Transverse colon (tissue), 4 donors: ENCODE results near the gene MT1B. TPM values are rescaled to one million over a fixed set of nuclear protein-coding genes. Genes with fewer than 3 reads are reported as not detected.

ENCODE experiments used
- DNase-seq: peaks from one replicate; pipeline ENCODE4 v3.0.0-alpha.2; 2019
- H3K27ac ChIP-seq, 4 donors: fragments of 200-600 bp; sonication (generic); 2 replicates each; pipeline ENCODE4 v1.5.1; 2016 to 2018; ENCODE audit warnings: inconsistent platforms in 4 of 4
- H3K27me3 ChIP-seq: fragments of 200-600 bp; sonication (generic); 2 replicates; pipeline ENCODE4 v1.5.1; 2017; ENCODE audit warnings: inconsistent platforms
- H3K36me3 ChIP-seq, 4 donors: fragments of 200-600 bp; sonication (generic); 2 replicates each; pipeline ENCODE4 v1.5.1; 2017 to 2019; ENCODE audit warnings: inconsistent platforms in 4 of 4
- H3K4me1 ChIP-seq, 4 donors: fragments of 200-600 bp; sonication (generic); 2 replicates each; pipeline ENCODE4 v1.5.1; 2017 to 2020; ENCODE audit warnings: inconsistent platforms in 4 of 4
- H3K4me3 ChIP-seq, 4 donors: fragments of 200-600 bp; sonication (generic); 1 replicate in 1 of 4; 2 replicates in 3 of 4; pipeline versions ENCODE4 v1.5.1 to v1.6.1; 2017 to 2019; ENCODE audit warnings: inconsistent platforms in 4 of 4
- H3K9me3 ChIP-seq, 2 donors: fragments of 200-600 bp; sonication (generic); 2 replicates each; pipeline ENCODE4 v1.5.1; 2017 to 2019; ENCODE audit warnings: inconsistent platforms in 2 of 2
- EP300 ChIP-seq: sonication (generic); formaldehyde crosslinking; IDR thresholded peaks from one replicate; pipeline ENCODE4 v1.6.1; 2017; ENCODE audit warnings: antibody characterized with exemption, low read depth
- POLR2A ChIP-seq: fragments of 450-650 bp; IDR thresholded peaks from one replicate; pipeline ENCODE4 v1.6.1; 2016; ENCODE audit warnings: antibody characterized with exemption, mild to moderate bottlenecking, moderate library complexity
- POLR2AphosphoS5 ChIP-seq, 3 donors: sonication (generic); formaldehyde crosslinking; IDR thresholded peaks; one replicate each; pipeline ENCODE4 v1.6.1; 2016; ENCODE audit warnings: antibody characterized with exemption in 3 of 3
- WGBS, 2 donors: methylation state at CpG; one replicate each; pipeline ENCODE4 v1.1.5; 2018; ENCODE audit warnings: low coverage in 1 of 2; 5-methylcytosine and 5-hydroxymethylcytosine counted together
- in situ Hi-C, 4 donors: fragments of 200-750 bp; cut with MboI; loops; one replicate each; pipeline versions ENCODE4 v1.15.0 to v1.15.1; 2017; ENCODE audit warnings: low sequenced_read_pairs in 3 of 4, low pct_ligation_motif_present in 1 of 4, low pct_unique_long_range_greater_than_20kb in 1 of 4
- intact Hi-C: fragments of 100-400 bp; cut with DNase I; formaldehyde crosslinking; loops from one replicate; pipeline ENCODE4 v1.15.1; 2023; ENCODE audit warnings: low total_unique reads
- total RNA-seq, 4 donors: library from RNA; depleted of rRNA; stranded (reverse); fragments of >200 nt; gene quantifications; one replicate each; pipeline ENCODE4 v1.1.0, GENCODE V29; 2016
- TF ChIP-seq, protein P1 (sequence below), 5 experiments: fragments of 200-600 bp in 3 of 5; fragments of 450-650 bp in 2 of 5; sonication (generic) in 3 of 5; IDR thresholded peaks; 1 replicate in 2 of 5; 2 replicates in 3 of 5; pipeline ENCODE4 v1.5.1; 2016 to 2017; ENCODE audit warnings: antibody characterized with exemption in 5 of 5, inconsistent platforms in 3 of 5, mild to moderate bottlenecking in 2 of 5, moderate library complexity in 1 of 5

The MT1B gene
- total RNA-seq, 4 donors from 2014 or later = not detected

DNA sequence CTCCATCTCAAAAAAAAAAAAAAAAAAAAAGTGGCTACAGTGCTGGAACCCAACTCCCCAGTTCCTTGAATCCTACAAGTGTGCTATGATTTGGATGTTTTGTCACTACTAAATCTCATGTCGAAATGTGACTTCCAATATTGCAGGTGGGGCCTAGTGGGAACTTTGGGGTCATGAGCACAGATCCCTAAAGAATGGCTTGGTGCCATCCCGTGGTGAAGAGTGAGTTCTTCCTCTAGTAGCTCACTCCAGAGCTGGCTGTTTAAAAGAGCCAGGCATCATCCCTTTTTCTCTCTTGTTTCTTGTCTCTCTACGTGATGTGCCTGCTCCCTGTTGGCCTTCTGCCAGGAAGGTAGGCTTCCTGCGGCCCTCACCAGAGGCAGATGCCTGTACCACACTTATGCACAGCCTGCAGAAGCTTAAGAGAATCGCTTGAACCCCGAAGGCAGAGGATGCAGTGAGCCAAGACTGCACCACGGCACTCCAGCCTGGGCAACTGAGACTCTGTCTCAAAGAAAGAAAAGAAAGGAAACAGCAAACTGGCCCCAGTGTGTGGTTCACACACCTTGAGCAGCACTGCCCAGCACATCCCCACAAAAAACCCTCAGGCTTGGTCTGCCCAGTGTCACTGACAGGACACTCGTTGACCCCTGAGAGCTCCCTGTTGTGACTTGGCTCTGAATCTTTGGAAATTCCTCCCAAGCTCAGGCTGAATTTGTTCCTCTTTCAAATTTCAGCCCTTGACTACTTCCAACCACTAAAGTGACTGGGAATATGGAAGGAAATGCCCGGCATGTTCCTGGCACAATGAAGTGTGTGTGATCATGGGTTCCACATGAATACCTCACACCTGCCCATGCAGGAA lies 23.0 kb upstream of the MT1B start:
- intact Hi-C loops = loop anchor here (5.0 kb wide), 1 partner anchor 54 kb away; the partner anchor contains the start of gene MT1X
- Histone ChIP-seq H3K27me3 (peaks cover 21% of the 10 kb centered on the region), H3K4me1 (peaks cover 0 to 35% (median 29%) of the 10 kb centered on the region in 4 donors), H3K4me3 (no peak overlapping the region), H3K27ac (peak overlapping the region in 1 of 4 donors; percentile 37), H3K9me3 (no peaks in the 10 kb centered on the region), H3K36me3 (no peaks in the 10 kb centered on the region)
- 77 to 89% methylated on average over 3 to 9 of the region's 9 CpGs for WGBS, 2 donors
- DNase-seq = no peak
- in situ Hi-C loops = no loop called here
- TF ChIP-seq, protein P1, sequence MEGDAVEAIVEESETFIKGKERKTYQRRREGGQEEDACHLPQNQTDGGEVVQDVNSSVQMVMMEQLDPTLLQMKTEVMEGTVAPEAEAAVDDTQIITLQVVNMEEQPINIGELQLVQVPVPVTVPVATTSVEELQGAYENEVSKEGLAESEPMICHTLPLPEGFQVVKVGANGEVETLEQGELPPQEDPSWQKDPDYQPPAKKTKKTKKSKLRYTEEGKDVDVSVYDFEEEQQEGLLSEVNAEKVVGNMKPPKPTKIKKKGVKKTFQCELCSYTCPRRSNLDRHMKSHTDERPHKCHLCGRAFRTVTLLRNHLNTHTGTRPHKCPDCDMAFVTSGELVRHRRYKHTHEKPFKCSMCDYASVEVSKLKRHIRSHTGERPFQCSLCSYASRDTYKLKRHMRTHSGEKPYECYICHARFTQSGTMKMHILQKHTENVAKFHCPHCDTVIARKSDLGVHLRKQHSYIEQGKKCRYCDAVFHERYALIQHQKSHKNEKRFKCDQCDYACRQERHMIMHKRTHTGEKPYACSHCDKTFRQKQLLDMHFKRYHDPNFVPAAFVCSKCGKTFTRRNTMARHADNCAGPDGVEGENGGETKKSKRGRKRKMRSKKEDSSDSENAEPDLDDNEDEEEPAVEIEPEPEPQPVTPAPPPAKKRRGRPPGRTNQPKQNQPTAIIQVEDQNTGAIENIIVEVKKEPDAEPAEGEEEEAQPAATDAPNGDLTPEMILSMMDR (IDR thresholded peaks at IDR 0.05) = no peak
- TF ChIP-seq POLR2AphosphoS5 (IDR thresholded peaks at IDR 0.05) = no peak
- TF ChIP-seq POLR2A = no peak
- TF ChIP-seq EP300 = no peak

DNA sequence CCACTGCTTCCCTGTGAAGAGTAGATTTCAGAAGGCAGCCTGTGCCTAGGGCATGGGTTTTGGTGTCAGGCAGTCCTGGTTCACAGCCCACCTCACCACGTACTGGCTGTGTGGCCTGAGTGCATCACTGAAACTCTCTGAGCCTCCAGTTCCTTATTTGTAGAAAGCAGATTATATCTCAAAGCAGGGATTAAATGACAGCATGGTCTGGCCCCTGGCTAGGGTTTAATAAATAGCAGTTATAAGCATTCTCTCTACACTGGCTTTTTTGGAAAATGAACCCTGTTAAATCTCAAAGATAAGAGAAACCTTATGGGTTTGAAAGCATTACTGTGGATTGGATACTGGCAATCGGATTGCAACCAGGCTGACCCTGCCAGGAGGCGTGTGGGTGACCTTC lies 22.2 kb upstream of the MT1B start:
- in situ Hi-C loops = no loop called here
- Histone ChIP-seq H3K4me3 (no peak overlapping the region), H3K4me1 (peaks cover 0 to 36% (median 29%) of the 10 kb centered on the region in 4 donors), H3K27me3 (peaks cover 29% of the 10 kb centered on the region), H3K27ac (no peak overlapping the region), H3K36me3 (no peaks in the 10 kb centered on the region), H3K9me3 (no peaks in the 10 kb centered on the region)
- no peak for DNase-seq
- TF ChIP-seq POLR2A = no peak
- TF ChIP-seq EP300 = no peak
- no peak for TF ChIP-seq POLR2AphosphoS5 (IDR thresholded peaks at IDR 0.05)
- TF ChIP-seq, protein P1 (IDR thresholded peaks at IDR 0.05) = no peak
- intact Hi-C loops = loop anchor here (5.0 kb wide), 1 partner anchor 53 kb away; the partner anchor contains the start of gene MT1X
- WGBS, 2 donors = 77% methylated on average over 3 of the region's 3 CpGs; no CpG with 5 or more reads in 1 of the 2 donors

DNA sequence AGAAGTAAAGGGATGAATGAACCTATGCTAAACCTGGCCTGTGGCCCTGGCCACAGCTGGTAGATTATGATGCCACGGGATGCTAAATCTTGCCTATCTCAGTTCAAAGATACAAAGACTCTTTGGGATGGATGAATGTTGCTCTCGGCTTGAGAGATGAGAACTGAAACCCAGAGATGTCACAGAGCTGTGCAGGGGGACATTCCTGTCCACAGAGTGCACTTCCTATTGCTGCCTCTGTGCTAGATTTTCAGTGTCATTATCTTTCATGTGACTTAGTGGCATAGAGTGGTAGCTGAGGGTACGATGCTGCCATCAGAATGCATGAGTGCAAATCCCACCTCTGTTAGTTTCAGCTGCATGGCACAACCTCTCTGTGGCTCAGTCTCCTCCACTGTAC lies 21.6 kb upstream of the MT1B start:
- peaks cover 35% of the 10 kb centered on the region for H3K27me3 ChIP-seq

DNA sequence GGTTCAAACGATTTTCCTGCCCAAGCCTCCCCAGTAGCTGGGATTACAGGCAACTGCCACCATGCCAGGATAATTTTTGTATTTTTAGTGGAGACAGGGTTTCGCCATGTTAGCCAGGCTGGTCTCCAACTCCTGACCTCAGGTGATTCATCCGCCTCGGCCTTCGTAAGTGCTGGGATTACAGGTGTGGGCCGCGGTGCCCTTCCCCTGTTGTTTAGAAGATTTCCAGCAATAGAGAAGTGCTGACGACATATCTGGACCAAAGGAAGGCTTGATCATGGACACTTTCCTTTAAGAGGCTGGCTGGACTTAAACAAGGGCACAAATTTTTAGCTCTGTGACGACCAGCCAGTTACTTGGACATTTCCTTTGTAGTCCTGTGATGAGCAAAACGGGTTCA lies 20.5 kb upstream of the MT1B start:
- Histone ChIP-seq H3K9me3 (no peaks in the 10 kb centered on the region), H3K27me3 (peaks cover 46% of the 10 kb centered on the region), H3K4me3 (no peak overlapping the region), H3K4me1 (peaks cover 6 to 40% (median 26%) of the 10 kb centered on the region in 4 donors), H3K27ac (peak overlapping the region in 3 of 4 donors; percentile 54 to 74 (median 64)), H3K36me3 (no peaks in the 10 kb centered on the region)
- in situ Hi-C loops (no loop called here), intact Hi-C loops (no loop called here)
- DNase-seq = no peak
- TF ChIP-seq POLR2AphosphoS5 (IDR thresholded peaks at IDR 0.05) (no peak), EP300 (no peak), POLR2A (no peak)
- TF ChIP-seq, protein P1 (IDR thresholded peaks at IDR 0.05) = no peak
- 80 to 89% methylated on average over 1 to 10 of the region's 10 CpGs for WGBS, 2 donors

More for the DNA sequence above, 21.6 kb upstream of the MT1B start:
- Histone ChIP-seq H3K4me1 (peaks cover 1 to 36% (median 29%) of the 10 kb centered on the region in 4 donors), H3K27ac (no peak overlapping the region), H3K4me3 (no peak overlapping the region), H3K36me3 (no peaks in the 10 kb centered on the region), H3K9me3 (no peaks in the 10 kb centered on the region)
- no peak for DNase-seq
- no peak for TF ChIP-seq EP300
- TF ChIP-seq, protein P1 (IDR thresholded peaks at IDR 0.05) = no peak
- TF ChIP-seq POLR2AphosphoS5 (IDR thresholded peaks at IDR 0.05) = no peak
- TF ChIP-seq POLR2A = no peak
- in situ Hi-C loops = no loop called here
- intact Hi-C loops = no loop called here
- 70 to 75% methylated on average over 2 to 3 of the region's 3 CpGs for whole genome bisulfite sequencing, 2 donors
